Caco-2 (cell line): Measurements from ENCODE around the gene LYST. TPM values are rescaled to one million over a fixed set of nuclear protein-coding genes. Genes with fewer than 3 reads are reported as not detected.

Source experiments
- BruUV-seq: library from RNA; stranded (reverse); fragments of 400-500 nt; replicated peaks from 2 replicates; lab custom pipeline; 2021; lab: Mats Ljungman, UMichigan
- CTCF ChIA-PET: fragments of 300-600 bp; sonication (Branson Sonifier 250); formaldehyde crosslinking; loops from one replicate; lab custom pipeline; 2022; ENCODE audit warnings: antibody characterized with exemption; lab: Charles Lee
- POLR2A ChIA-PET: fragments of 300-600 bp; sonication (Branson Sonifier 250); formaldehyde crosslinking; loops from one replicate; lab custom pipeline; 2022; ENCODE audit warnings: antibody characterized with exemption; lab: Charles Lee
- DNase-seq, 2 experiments: peaks; one replicate each; pipeline versions ENCODE4 v3.0.0 to v3.0.0-alpha.2; 2020 to 2022
- H3K27me3 ChIP-seq: replicated peaks from 2 replicates; pipeline ENCODE4 v1.6.0; 2011; ENCODE audit warnings: low read length; ENCODE audit not compliant: control insufficient read depth, insufficient read depth
- H3K36me3 ChIP-seq: 2 replicates; pipeline ENCODE4 v1.5.1; 2011; ENCODE audit warnings: low read length; ENCODE audit not compliant: control insufficient read depth, insufficient read depth
- H3K4me1 ChIP-seq: fragments of 250-450 bp; sonication (Bioruptor Pico); 2 replicates; pipeline ENCODE4 v1.5.1; 2020; ENCODE audit warnings: mild to moderate bottlenecking
- H3K4me3 ChIP-seq: 2 replicates; pipeline ENCODE4 v1.5.1; 2011; ENCODE audit warnings: low read depth, mild to moderate bottlenecking, control low read depth, low read length
- H3K9me3 ChIP-seq: fragments of 250-450 bp; sonication (Bioruptor Pico); 2 replicates; pipeline ENCODE4 v1.5.1; 2020; ENCODE audit warnings: mild to moderate bottlenecking, moderate library complexity
- H3K27ac Mint-ChIP-seq: one replicate; pipeline ENCODE4 v1.8.0; 2022; ENCODE audit warnings: mixed read lengths; ENCODE audit not compliant: unreplicated experiment
- H3K27me3 Mint-ChIP-seq: one replicate; pipeline ENCODE4 v1.8.0; 2022; ENCODE audit warnings: mixed read lengths; ENCODE audit not compliant: insufficient read depth, unreplicated experiment
- H3K36me3 Mint-ChIP-seq: one replicate; pipeline ENCODE4 v1.8.0; 2022; ENCODE audit warnings: mild to moderate bottlenecking, mixed read lengths; ENCODE audit not compliant: insufficient read depth, unreplicated experiment
- H3K4me1 Mint-ChIP-seq: one replicate; pipeline ENCODE4 v1.8.0; 2022; ENCODE audit warnings: low read depth, mixed read lengths; ENCODE audit not compliant: unreplicated experiment
- H3K4me3 Mint-ChIP-seq: one replicate; pipeline ENCODE4 v1.8.0; 2022; ENCODE audit warnings: mild to moderate bottlenecking, moderate library complexity, mixed read lengths; ENCODE audit not compliant: unreplicated experiment
- H3K9me3 Mint-ChIP-seq: one replicate; pipeline ENCODE4 v1.8.0; 2022; ENCODE audit warnings: mixed read lengths; ENCODE audit not compliant: unreplicated experiment
- intact Hi-C: fragments of 100-400 bp; cut with micrococcal nuclease; formaldehyde crosslinking; loops from one replicate; pipeline ENCODE4 v1.10.0; 2022; ENCODE audit not compliant: unreplicated experiment
- total RNA-seq: library from RNA; stranded (reverse); gene quantifications from 2 replicates; pipeline ENCODE4 v1.2.3, GENCODE V29; 2022
- TF ChIP-seq, protein P1 (sequence below), 2 experiments: fragments of 200-600 bp in 1 of 2; IDR thresholded peaks; 1 replicate in 1 of 2; 2 replicates in 1 of 2; pipeline versions ENCODE4 v1.5.1 to v1.8.0; 2011 to 2022; ENCODE audit warnings: antibody characterized with exemption in 1 of 2, control low read depth in 1 of 2, inconsistent platforms in 1 of 2, low read depth in 1 of 2, low read length in 1 of 2, mild to moderate bottlenecking in 1 of 2, moderate library complexity in 1 of 2; ENCODE audit not compliant: insufficient read depth in 1 of 2, severe bottlenecking in 1 of 2, unreplicated experiment in 1 of 2

Gene LYST
- total RNA-seq, 1 experiment from 2014 or later = 5.6 TPM

DNA sequence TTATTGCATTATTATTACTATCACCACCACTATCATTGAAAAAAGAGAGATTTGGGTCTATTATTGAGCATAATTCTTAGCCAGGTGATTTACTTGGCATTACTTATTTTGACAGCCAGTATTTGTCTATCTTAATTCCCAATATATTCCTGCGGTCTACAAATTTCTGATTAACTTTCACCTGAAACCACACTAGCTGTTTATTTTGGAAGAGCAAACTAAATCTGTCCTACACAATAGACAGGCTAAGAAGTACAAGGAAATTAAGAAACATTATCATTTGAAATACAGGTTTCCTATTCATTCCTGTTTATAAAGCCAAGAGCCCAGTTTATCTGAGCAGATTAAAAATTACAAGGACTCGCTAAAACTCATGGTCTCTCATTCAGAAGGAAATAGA is 6.9 kb upstream of the LYST start:
- H3K4me1 ChIP-seq = no peaks in the 10 kb centered on the region
- no peaks in the 10 kb centered on the region for H3K27me3 ChIP-seq
- no peak overlapping the region for H3K4me3 ChIP-seq
- ChIA-PET POLR2A (no interaction called here), CTCF (no interaction called here)
- no peak overlapping the region for H3K27ac Mint-ChIP-seq
- no TSS peak for BruUV-seq
- intact Hi-C loops = no loop called here
- H3K9me3 Mint-ChIP-seq = no peaks in the 10 kb centered on the region
- no peaks in the 10 kb centered on the region for H3K36me3 Mint-ChIP-seq
- no peaks in the 10 kb centered on the region for H3K9me3 ChIP-seq
- H3K27me3 Mint-ChIP-seq = peaks cover 2% of the 10 kb centered on the region
- DNase-seq = no peak
- no peak overlapping the region for H3K4me3 Mint-ChIP-seq
- no peaks in the 10 kb centered on the region for H3K36me3 ChIP-seq
- H3K4me1 Mint-ChIP-seq = no peaks in the 10 kb centered on the region
- TF ChIP-seq, protein P1, sequence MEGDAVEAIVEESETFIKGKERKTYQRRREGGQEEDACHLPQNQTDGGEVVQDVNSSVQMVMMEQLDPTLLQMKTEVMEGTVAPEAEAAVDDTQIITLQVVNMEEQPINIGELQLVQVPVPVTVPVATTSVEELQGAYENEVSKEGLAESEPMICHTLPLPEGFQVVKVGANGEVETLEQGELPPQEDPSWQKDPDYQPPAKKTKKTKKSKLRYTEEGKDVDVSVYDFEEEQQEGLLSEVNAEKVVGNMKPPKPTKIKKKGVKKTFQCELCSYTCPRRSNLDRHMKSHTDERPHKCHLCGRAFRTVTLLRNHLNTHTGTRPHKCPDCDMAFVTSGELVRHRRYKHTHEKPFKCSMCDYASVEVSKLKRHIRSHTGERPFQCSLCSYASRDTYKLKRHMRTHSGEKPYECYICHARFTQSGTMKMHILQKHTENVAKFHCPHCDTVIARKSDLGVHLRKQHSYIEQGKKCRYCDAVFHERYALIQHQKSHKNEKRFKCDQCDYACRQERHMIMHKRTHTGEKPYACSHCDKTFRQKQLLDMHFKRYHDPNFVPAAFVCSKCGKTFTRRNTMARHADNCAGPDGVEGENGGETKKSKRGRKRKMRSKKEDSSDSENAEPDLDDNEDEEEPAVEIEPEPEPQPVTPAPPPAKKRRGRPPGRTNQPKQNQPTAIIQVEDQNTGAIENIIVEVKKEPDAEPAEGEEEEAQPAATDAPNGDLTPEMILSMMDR (IDR thresholded peaks at IDR 0.05; ENCODE audit: insufficient read depth in 1 of 2, low read depth in 1 of 2, low read length in 1 of 2, severe bottlenecking in 1 of 2, unreplicated experiment in 1 of 2) = no peak

DNA sequence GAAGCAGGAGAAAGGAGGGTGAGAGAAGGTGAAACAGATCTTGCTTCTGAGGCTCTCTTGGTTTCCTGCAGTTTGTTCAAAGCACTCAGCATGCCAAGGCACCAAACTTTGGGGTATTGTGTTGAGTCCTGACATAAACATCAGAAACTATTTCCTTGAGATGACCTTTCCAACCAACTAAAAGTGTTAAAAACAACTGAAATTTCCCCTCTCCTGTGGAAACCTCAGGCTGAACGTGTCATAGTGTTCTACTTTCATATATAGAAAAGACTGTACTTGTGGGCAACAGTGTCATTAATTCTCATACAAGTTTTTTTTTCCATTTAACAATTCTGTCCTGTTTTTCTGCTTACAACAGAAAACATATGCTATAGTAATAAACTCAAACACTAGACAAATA is 6.3 kb upstream of the LYST start:
- TF ChIP-seq, protein P1 (IDR thresholded peaks at IDR 0.05; ENCODE audit: insufficient read depth in 1 of 2, low read depth in 1 of 2, low read length in 1 of 2, severe bottlenecking in 1 of 2, unreplicated experiment in 1 of 2) = no peak
- peaks cover 2% of the 10 kb centered on the region for H3K27me3 Mint-ChIP-seq
- H3K9me3 Mint-ChIP-seq = no peaks in the 10 kb centered on the region
- CTCF ChIA-PET = no interaction called here
- no peaks in the 10 kb centered on the region for H3K27me3 ChIP-seq
- DNase-seq = no peak
- H3K27ac Mint-ChIP-seq = no peak overlapping the region
- H3K9me3 ChIP-seq = no peaks in the 10 kb centered on the region
- BruUV-seq = no TSS peak
- H3K36me3 Mint-ChIP-seq = no peaks in the 10 kb centered on the region
- no peak overlapping the region for H3K4me3 Mint-ChIP-seq
- POLR2A ChIA-PET = no interaction called here
- H3K4me1 Mint-ChIP-seq = no peaks in the 10 kb centered on the region
- H3K36me3 ChIP-seq = no peaks in the 10 kb centered on the region
- H3K4me1 ChIP-seq = no peaks in the 10 kb centered on the region
- H3K4me3 ChIP-seq = no peak overlapping the region
- intact Hi-C loops = no loop called here

DNA sequence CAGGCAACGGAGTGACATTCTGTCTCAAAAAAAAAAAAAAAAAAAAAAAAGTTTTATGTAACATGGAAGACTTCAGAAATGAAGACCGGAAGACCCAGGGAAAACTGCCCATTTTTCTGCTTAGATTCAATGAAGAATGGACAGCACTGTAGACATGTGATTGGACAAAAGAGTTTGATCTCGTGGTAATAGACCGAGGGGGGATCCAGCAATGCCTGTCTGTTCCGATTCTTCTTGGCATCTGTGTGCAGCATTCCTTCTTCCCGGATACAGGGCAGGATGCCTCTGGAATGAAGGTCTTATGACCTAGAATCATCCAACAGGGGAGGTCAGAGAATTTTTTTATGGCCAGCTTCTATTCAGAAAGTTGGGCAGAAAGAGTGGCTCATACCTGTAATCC is 5.6 kb upstream of the LYST start:
- Mint-ChIP-seq H3K4me3 (no peak overlapping the region), H3K4me1 (no peaks in the 10 kb centered on the region), H3K27me3 (peaks cover 2% of the 10 kb centered on the region), H3K27ac (no peak overlapping the region), H3K36me3 (peaks cover 1% of the 10 kb centered on the region), H3K9me3 (no peaks in the 10 kb centered on the region)
- H3K4me3 ChIP-seq = no peak overlapping the region
- TF ChIP-seq, protein P1 (IDR thresholded peaks at IDR 0.05; ENCODE audit: insufficient read depth in 1 of 2, low read depth in 1 of 2, low read length in 1 of 2, severe bottlenecking in 1 of 2, unreplicated experiment in 1 of 2) = no peak
- ChIA-PET POLR2A (no interaction called here), CTCF (no interaction called here)
- no peaks in the 10 kb centered on the region for H3K27me3 ChIP-seq
- H3K36me3 ChIP-seq = no peaks in the 10 kb centered on the region
- intact Hi-C loops = no loop called here
- DNase-seq = no peak
- peaks cover 4% of the 10 kb centered on the region; the same call in 1 of the 2 replicates for H3K4me1 ChIP-seq
- no peaks in the 10 kb centered on the region for H3K9me3 ChIP-seq
- BruUV-seq = no TSS peak
